Spinal cord (tissue), 10 donors: ENCODE data around the gene RFPL3. TPM values are rescaled to one million over a fixed set of nuclear protein-coding genes. Genes with fewer than 3 reads are reported as not detected.
"Not testable (repeated sequence)": the region's sequence is repeated elsewhere in the genome, so short reads cannot be mapped to it uniquely, and the experiment has no call there.

Experiments used
- DNase-seq, 6 donors: peaks; one replicate each; pipeline versions ENCODE4 v3.0.0 to v3.0.0-alpha.2; 2013 to 2015; ENCODE audit warnings: low spot score in 6 of 6, low read depth in 4 of 6
- H3K27ac ChIP-seq: one replicate; pipeline ENCODE4 v1.5.1; 2013; ENCODE audit warnings: low read depth, low read length, control low read depth
- H3K27me3 ChIP-seq: one replicate; pipeline ENCODE4 v1.6.1; 2013; ENCODE audit warnings: low read length; ENCODE audit not compliant: control insufficient read depth, insufficient read depth
- H3K36me3 ChIP-seq: one replicate; pipeline ENCODE4 v1.6.1; 2013; ENCODE audit warnings: low read length; ENCODE audit not compliant: control insufficient read depth, insufficient read depth
- H3K4me1 ChIP-seq: one replicate; pipeline ENCODE4 v1.6.1; 2013; ENCODE audit warnings: low read length; ENCODE audit not compliant: control insufficient read depth, insufficient read depth
- H3K4me3 ChIP-seq: one replicate; pipeline ENCODE4 v1.5.1; 2013; ENCODE audit warnings: low read depth, low read length, control low read depth
- H3K9me3 ChIP-seq: one replicate; pipeline ENCODE4 v1.6.1; 2013; ENCODE audit warnings: low read length; ENCODE audit not compliant: control insufficient read depth, insufficient read depth
- WGBS: methylation state at CpG from one replicate; pipeline ENCODE4 v1.1.5; 2013; ENCODE audit warnings: missing lambda C conversion rate; ENCODE audit not compliant: insufficient coverage; 5-methylcytosine and 5-hydroxymethylcytosine counted together
- polyA plus RNA-seq, 2 donors: library from polyadenylated mRNA; unstranded; fragments of 120-200 nt; gene quantifications; one replicate each; pipeline ENCODE4 v1.2.1, GENCODE V29; 2013; ENCODE audit not compliant: insufficient read length in 2 of 2
- total RNA-seq, 2 donors: library from RNA; depleted of rRNA in 1 of 2; stranded (reverse); fragments of 120-200 nt in 1 of 2; fragments of >200 nt in 1 of 2; gene quantifications; one replicate each; pipeline versions ENCODE4 v1.2.3 to v1.2.4, GENCODE V29; 2013 to 2014
- donor health status: healthy.

RFPL3 gene
- total and polyA plus RNA-seq, 4 donors = 0.38 to 0.47 TPM; not detected in 2

DNA sequence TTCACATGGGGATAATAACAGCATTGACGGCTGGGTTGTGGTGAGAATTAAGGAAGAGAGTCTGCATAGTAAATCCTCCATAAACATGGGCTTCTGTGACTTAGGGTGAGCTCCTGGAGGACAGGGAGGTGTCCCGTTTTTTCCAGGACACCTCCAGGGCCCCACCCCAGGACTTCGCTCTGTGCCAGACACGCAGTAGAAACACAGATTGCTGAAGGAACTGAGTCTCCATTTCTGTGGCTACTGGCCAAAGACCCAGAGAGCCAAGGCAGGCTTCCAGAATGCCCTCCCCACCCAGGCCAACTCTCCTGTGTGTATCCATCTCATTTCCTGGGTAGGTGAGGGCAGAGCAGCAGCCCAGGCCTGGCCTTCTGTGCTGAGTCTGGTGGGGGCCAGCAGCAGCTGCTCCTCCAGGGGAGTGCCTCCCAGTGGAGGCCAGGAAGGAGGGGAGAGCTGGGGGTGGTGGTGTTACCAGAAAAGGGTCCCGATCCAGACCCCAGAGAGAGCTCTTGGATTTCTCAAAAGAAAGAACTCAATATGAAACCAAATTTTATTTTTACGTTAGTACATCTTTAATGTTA lies 9.5 kb upstream of the RFPL3 start:
- WGBS = 93% methylated on average over 3 of the region's 6 CpGs
- Histone ChIP-seq H3K9me3 (peaks cover 2% of the 10 kb centered on the region), H3K4me1 (no peaks in the 10 kb centered on the region), H3K4me3 (no peak overlapping the region), H3K27ac (no peak overlapping the region), H3K27me3 (no peaks in the 10 kb centered on the region), H3K36me3 (no peaks in the 10 kb centered on the region)
- DNase-seq = no peak

DNA sequence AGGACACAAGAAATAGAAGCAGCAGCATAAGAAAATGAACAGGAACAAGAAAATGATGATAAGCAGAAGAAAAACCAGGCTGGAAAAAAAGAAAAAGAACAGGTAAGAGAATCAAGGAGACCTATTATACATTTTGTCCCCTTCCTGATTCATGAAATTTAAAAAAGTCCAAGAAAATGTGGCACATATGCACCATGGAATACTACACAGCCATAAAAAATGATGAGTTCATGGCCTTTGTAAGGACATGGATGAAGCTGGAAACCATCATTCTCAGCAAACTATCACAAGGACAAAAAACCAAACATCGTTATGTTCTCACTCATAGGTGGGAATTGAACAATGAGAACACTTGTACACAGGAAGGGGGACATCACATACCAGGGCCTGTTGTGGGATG lies 5.8 kb upstream of the RFPL3 start:
- H3K4me3 ChIP-seq, H3K36me3 ChIP-seq, H3K9me3 ChIP-seq, H3K4me1 ChIP-seq, DNase-seq, H3K27ac ChIP-seq, H3K27me3 ChIP-seq: not testable (repeated sequence)
- WGBS = no CpG with 5 or more reads among the region's 1 CpG

DNA sequence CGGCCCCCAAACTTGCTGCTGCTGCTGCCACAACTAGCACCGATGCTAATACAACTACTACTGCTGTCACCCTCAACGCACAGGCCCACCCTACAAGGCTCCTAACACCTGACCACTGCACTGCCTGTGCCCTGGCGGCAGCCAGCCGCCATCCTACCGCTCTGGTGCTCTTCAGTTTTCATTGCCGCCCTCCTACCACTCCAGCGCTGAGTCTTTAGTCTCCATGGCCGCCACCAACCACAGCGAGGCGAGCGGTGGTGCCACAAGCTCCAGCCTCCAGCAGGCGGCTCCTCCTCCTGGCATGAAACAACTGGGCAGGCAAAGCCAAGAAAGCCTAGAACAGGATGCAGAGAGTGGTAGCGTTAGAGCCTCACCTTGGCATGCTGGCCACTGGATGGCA lies 5.0 kb upstream of the RFPL3 start:
- DNase-seq = no peak
- Histone ChIP-seq H3K4me3 (no peak overlapping the region), H3K4me1 (no peaks in the 10 kb centered on the region), H3K27me3 (no peaks in the 10 kb centered on the region), H3K36me3 (no peaks in the 10 kb centered on the region), H3K27ac (no peak overlapping the region), H3K9me3 (no peaks in the 10 kb centered on the region)
- WGBS = 96% methylated on average over 14 of the region's 14 CpGs

DNA sequence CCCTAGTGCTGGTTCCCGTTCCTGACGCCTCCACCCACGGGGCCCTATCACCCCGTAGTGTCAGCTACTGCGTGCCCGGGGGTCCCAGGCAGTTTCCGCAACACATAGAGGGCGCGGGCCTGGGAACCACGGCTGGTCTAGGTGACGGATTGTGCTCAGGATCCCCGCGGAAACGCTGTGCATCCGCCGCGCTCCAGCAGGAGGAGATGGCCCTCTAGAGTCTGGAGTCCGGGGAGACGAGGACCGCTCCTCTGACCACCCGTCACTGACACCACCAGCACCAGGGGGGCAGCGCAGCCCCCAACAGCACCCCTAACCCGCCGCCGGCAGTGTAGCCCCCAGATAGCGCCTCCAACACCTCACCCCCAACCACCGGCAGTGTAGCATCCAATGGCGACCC lies 4.4 kb upstream of the RFPL3 start:
- no peaks in the 10 kb centered on the region for H3K36me3 ChIP-seq
- H3K9me3 ChIP-seq = no peaks in the 10 kb centered on the region
- H3K4me1 ChIP-seq = no peaks in the 10 kb centered on the region
- no peak overlapping the region for H3K27ac ChIP-seq
- H3K27me3 ChIP-seq = no peaks in the 10 kb centered on the region
- no peak overlapping the region for H3K4me3 ChIP-seq
- DNase-seq = no peak
- WGBS = 93% methylated on average over 24 of the region's 28 CpGs

DNA sequence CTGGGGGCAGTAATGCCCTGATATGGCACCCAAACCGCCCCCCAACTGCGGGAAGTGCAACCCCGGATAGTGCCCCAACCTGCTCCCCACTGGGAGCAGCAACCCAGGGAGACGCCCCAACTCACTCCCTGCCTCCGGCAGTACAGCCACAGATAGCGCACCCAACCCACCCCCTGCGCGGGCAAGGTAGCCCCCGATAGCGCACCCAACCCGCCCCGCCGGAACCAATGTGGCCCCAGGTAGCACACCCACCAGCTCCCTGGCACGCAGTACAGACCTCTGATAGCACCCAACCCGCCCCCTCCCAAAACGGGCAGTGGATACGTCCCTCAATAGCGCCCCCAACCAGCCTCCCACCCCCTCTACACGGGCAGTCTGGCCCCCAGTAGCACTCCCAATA lies 3.8 kb upstream of the RFPL3 start:
- Histone ChIP-seq H3K36me3 (no peaks in the 10 kb centered on the region), H3K4me3 (no peak overlapping the region), H3K27ac (no peak overlapping the region), H3K4me1 (no peaks in the 10 kb centered on the region), H3K27me3 (no peaks in the 10 kb centered on the region), H3K9me3 (no peaks in the 10 kb centered on the region)
- no peak for DNase-seq
- 96% methylated on average over 12 of the region's 19 CpGs for WGBS

DNA sequence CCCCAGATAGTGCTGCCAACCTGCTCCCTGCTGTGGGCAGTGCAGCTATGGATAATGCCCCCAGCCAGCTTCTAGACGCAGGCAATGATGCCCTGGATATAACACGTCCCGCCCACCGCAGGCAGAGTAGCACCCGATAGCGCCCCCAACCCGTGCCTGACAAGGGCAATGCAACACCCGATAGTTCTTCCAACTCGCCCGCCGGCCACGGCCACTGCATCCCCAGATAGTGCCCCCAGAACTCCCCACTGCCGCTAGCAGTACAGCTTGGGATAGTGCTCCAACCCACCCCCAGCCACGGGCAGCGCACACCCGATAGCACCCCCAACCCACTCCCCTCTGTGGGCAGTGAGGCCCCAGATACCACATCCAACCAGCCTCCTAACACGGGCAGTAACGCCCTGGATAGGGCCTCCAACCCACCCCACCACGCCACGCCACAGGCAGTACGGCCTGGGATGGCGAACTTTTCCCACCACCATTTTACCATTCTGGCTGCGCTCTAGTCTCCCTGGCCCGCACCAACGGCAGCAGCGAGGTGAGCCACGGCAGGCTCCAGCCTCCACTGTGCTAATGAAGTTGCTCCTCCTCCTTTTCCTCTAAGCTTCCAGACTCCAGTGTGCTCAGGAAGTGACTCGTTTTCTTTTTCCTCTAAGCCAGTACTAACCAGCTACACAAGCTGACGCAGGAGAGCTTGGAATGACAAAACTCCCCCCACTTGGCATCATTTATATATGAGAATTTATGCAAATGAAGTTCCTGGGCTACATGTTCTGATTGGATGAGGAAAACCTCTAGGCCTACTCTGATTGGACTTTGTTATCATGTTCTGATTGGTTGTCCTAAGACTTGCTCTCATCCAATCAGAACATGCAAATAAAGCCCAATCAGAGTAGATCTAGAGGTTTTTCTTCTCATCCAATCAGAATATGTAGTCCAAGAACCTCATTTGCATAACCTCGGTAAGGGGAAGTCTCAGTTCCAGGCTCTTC lies 3.0 kb upstream of the RFPL3 start:
- H3K27ac ChIP-seq = no peak overlapping the region
- WGBS = 89% methylated on average over 27 of the region's 30 CpGs
- DNase-seq = no peak

DNA sequence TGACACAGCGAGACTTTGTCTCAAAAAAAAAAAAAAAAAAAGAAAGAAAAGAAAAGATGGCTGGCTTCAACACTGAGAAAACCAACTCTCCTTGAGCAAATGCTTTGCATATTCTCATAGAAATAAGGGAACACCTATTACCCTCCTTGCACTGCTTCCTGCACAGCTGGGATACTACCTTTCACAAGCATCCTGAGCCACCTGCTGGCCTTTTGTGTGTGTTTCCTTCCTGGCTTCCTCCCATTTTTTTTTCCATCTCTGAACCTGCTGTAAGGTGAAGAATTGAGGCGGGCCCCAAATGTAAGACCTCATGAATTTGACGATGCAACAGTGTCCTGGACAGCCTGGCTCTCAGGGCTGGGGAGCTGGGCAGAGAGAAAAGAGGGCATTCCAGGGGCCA lies 1.9 kb upstream of the RFPL3 start:
- peak in 1 of 6 donors; percentile 77 for DNase-seq
- no peaks in the 10 kb centered on the region for H3K9me3 ChIP-seq
- no peaks in the 10 kb centered on the region for H3K4me1 ChIP-seq
- no peaks in the 10 kb centered on the region for H3K36me3 ChIP-seq
- H3K4me3 ChIP-seq = no peak overlapping the region
- 76% methylated on average over 2 of the region's 3 CpGs for WGBS
- H3K27me3 ChIP-seq = no peaks in the 10 kb centered on the region
- H3K27ac ChIP-seq = no peak overlapping the region

More for the DNA sequence above, 3.0 kb upstream of the RFPL3 start:
- Histone ChIP-seq H3K36me3 (no peaks in the 10 kb centered on the region), H3K27me3 (no peaks in the 10 kb centered on the region), H3K9me3 (no peaks in the 10 kb centered on the region), H3K4me1 (no peaks in the 10 kb centered on the region), H3K4me3 (no peak overlapping the region)

DNA sequence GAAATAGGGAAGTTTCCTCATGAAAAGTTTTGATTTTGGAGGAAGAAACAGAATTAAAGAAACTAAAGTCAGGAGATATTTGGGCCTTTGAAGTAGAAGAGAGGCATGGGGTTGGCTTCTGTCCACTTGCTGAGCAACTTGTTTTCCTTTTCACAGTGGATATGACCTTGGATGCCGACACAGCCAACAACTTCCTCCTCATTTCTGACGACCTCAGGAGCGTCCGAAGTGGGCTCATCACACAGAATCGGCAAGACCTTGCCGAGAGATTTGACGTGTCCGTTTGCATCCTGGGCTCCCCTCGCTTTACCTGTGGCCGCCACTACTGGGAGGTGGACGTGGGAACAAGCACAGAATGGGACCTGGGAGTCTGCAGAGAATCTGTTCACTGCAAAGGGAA lies 2.4 kb downstream of the RFPL3 start:
- H3K9me3 ChIP-seq, H3K4me3 ChIP-seq, H3K36me3 ChIP-seq, DNase-seq, H3K27ac ChIP-seq, H3K27me3 ChIP-seq, H3K4me1 ChIP-seq: not testable (repeated sequence)
- 83% methylated on average over 8 of the region's 11 CpGs for WGBS

DNA sequence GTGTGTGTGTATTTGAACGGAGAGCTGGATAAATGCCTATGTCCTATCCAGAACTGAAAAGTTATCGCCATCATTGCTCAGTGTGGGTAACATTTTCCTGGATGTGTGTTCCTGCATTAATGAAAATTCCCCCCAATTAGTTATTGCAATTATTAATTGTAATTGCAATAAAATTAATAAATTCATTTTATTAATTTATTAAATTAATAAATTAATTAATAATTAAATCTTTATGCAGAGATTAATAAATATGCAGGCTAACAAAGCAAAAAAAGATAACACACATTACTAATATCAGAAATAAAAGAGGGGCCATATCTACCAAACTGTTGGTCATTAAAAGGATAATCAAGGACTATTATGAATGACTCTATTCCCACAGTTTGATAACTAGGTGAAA lies 3.6 kb downstream of the RFPL3 start:
- no peak overlapping the region for H3K4me3 ChIP-seq
- H3K27ac ChIP-seq = no peak overlapping the region
- H3K9me3 ChIP-seq = no peaks in the 10 kb centered on the region
- no CpG with 5 or more reads among the region's 2 CpGs for WGBS
- no peaks in the 10 kb centered on the region for H3K27me3 ChIP-seq
- no peaks in the 10 kb centered on the region for H3K4me1 ChIP-seq
- DNase-seq = no peak
- no peaks in the 10 kb centered on the region for H3K36me3 ChIP-seq

DNA sequence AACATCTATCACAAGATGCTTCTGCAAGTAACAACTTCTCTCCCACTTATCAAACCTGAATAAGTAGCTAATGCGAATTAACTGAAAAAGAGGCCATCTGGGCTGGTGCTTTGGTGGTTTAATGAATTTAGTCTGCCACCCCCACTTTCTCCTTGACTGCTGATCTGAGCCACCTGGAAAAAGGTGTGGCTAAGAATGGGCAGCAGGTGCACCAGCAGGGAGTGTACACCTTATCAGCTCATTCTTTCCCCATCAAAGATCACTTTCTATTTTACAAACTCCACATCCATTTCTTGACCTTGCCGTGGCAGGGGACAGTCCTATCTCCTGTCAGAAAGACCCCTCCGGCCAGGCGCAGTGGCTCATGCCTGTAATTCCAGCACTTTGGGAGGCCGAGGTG lies 6.5 kb downstream of the RFPL3 start:
- no peak for DNase-seq
- Histone ChIP-seq H3K36me3 (no peaks in the 10 kb centered on the region), H3K27ac (no peak overlapping the region), H3K27me3 (no peaks in the 10 kb centered on the region), H3K4me3 (no peak overlapping the region), H3K4me1 (no peaks in the 10 kb centered on the region), H3K9me3 (no peaks in the 10 kb centered on the region)
- 90% methylated on average over 3 of the region's 5 CpGs for WGBS
